HepG2 (cell line): ENCODE results near the gene CACNA1G. TPM values are rescaled to one million over a fixed set of nuclear protein-coding genes. Genes with fewer than 3 reads are reported as not detected.

Experiments
- AFF4 ChIP-seq: sonication (generic); formaldehyde crosslinking; IDR thresholded peaks from 2 replicates; pipeline ENCODE4 v1.4.0; 2020; ENCODE audit warnings: missing genetic modification reagents
- ARHGAP35 ChIP-seq: sonication (generic); formaldehyde crosslinking; IDR thresholded peaks from 2 replicates; pipeline ENCODE4 v1.9.0; 2022; ENCODE audit warnings: mild to moderate bottlenecking, inconsistent platforms, moderate library complexity, missing genetic modification reagents, borderline replicate concordance
- ARID5B ChIP-seq: IDR thresholded peaks from 2 replicates; pipeline ENCODE4 v1.4.0; 2020; ENCODE audit warnings: mild to moderate bottlenecking, missing genetic modification reagents
- CC2D1A ChIP-seq: sonication (generic); formaldehyde crosslinking; IDR thresholded peaks from 2 replicates; pipeline ENCODE4 v1.8.1; 2023; ENCODE audit warnings: mild to moderate bottlenecking, missing genetic modification reagents
- FOXP1 ChIP-seq, 2 experiments: fragments of 450-650 bp in 1 of 2; IDR thresholded peaks; 2 replicates each; pipeline ENCODE4 v1.6.1; 2017 to 2018; ENCODE audit warnings: antibody characterized with exemption in 1 of 2
- NFE2 ChIP-seq: sonication (generic); formaldehyde crosslinking; IDR thresholded peaks from 2 replicates; pipeline ENCODE4 v1.4.0; 2020; ENCODE audit warnings: missing genetic modification reagents
- PBX2 ChIP-seq: IDR thresholded peaks from 2 replicates; pipeline ENCODE4 v1.6.1; 2016; ENCODE audit warnings: control low read depth
- SMAD9 ChIP-seq: sonication (generic); formaldehyde crosslinking; IDR thresholded peaks from 2 replicates; pipeline ENCODE4 v1.5.1; 2020; ENCODE audit warnings: mild to moderate bottlenecking, missing genetic modification reagents
- SRSF4 ChIP-seq: fragments of 200-400 bp; formaldehyde crosslinking; IDR thresholded peaks from one replicate; pipeline ENCODE4 v1.6.1; 2018; ENCODE audit warnings: mild to moderate bottlenecking, low read depth, low read length, moderate library complexity; ENCODE audit not compliant: poor library complexity, severe bottlenecking
- TEAD2 ChIP-seq: sonication (generic); formaldehyde crosslinking; IDR thresholded peaks from 2 replicates; pipeline ENCODE4 v1.9.0; 2021; ENCODE audit warnings: missing genetic modification reagents
- THYN1 ChIP-seq: sonication (generic); formaldehyde crosslinking; IDR thresholded peaks from 2 replicates; pipeline ENCODE4 v1.8.1; 2023; ENCODE audit warnings: low read depth, mild to moderate bottlenecking, moderate library complexity, missing genetic modification reagents, borderline replicate concordance
- TSC22D2 ChIP-seq: sonication (generic); formaldehyde crosslinking; IDR thresholded peaks from 2 replicates; pipeline ENCODE4 v1.5.1; 2020; ENCODE audit warnings: missing genetic modification reagents, mild to moderate bottlenecking, borderline replicate concordance
- YEATS2 ChIP-seq: sonication (generic); formaldehyde crosslinking; IDR thresholded peaks from 2 replicates; pipeline ENCODE4 v1.4.0; 2020; ENCODE audit warnings: missing genetic modification reagents, borderline replicate concordance
- ZBTB8A ChIP-seq: sonication (generic); formaldehyde crosslinking; IDR thresholded peaks from 2 replicates; pipeline ENCODE4 v1.4.0; 2020; ENCODE audit warnings: mild to moderate bottlenecking, low read depth, missing genetic modification reagents, borderline replicate concordance
- ZEB1 ChIP-seq: IDR thresholded peaks from 2 replicates; pipeline ENCODE4 v1.6.1; 2012; ENCODE audit warnings: mild to moderate bottlenecking, low read depth, inconsistent platforms; ENCODE audit not compliant: insufficient replicate concordance
- ZNF225 ChIP-seq: sonication (generic); formaldehyde crosslinking; IDR thresholded peaks from 2 replicates; pipeline ENCODE4 v1.4.0; 2020; ENCODE audit warnings: mild to moderate bottlenecking, missing genetic modification reagents
- ZNF3 ChIP-seq: IDR thresholded peaks from 2 replicates; pipeline ENCODE4 v1.7.0; 2017; ENCODE audit warnings: inconsistent platforms
- ZNF362 ChIP-seq: sonication (generic); formaldehyde crosslinking; IDR thresholded peaks from 2 replicates; pipeline ENCODE4 v1.4.0; 2020; ENCODE audit warnings: missing genetic modification reagents, mild to moderate bottlenecking, borderline replicate concordance
- ZNF44 ChIP-seq: sonication (generic); formaldehyde crosslinking; IDR thresholded peaks from 2 replicates; pipeline ENCODE4 v1.5.1; 2020; ENCODE audit warnings: mild to moderate bottlenecking, missing genetic modification reagents
- ZNF891 ChIP-seq: sonication (generic); formaldehyde crosslinking; IDR thresholded peaks from 2 replicates; pipeline ENCODE4 v1.5.0; 2020; ENCODE audit warnings: mild to moderate bottlenecking, missing genetic modification reagents
- polyA plus RNA-seq, 8 experiments: library from polyadenylated mRNA; depleted of rRNA in 3 of 8; stranded (reverse) in 7 of 8; unstranded in 1 of 8; fragments of >200 nt; fragmentation: Illumina TruSeq in 4 of 8; extraction: Trizol in 4 of 8; gene quantifications; 2 replicates each; pipeline versions ENCODE4 v1.2.1 to v1.2.3, GENCODE V29; 2011 to 2016; ENCODE audit warnings: low read depth in 4 of 8, missing spikeins in 1 of 8, mixed read lengths in 1 of 8; ENCODE audit not compliant: insufficient read depth in 1 of 8
- total RNA-seq, 5 experiments: library from RNA; depleted of rRNA; stranded (reverse); fragments of >200 nt; fragmentation: Illumina TruSeq; extraction: Trizol; gene quantifications; 2 replicates each; pipeline ENCODE4 v1.2.3, GENCODE V29; 2016; ENCODE audit warnings: low read depth in 1 of 5

CACNA1G gene
- total and polyA plus RNA-seq, 2 of the 13 experiments (the other 11 are each of a cell fraction or from before 2014, with no cell fraction given), result 0.02 TPM; not detected in 1

GRCh38 chr17:50638966-50639713 is 78.6 kb downstream of the CACNA1G start (continued):
- TF ChIP-seq PBX2 (CRISPR knock-in tag), result no peak
- TF ChIP-seq TSC22D2 (CRISPR knock-in tag), result no peak
- no peak for TF ChIP-seq ZBTB8A
- peak; percentile 57; the same call in 1 of the 2 replicates for TF ChIP-seq ARID5B
- no peak for TF ChIP-seq ZNF3 (CRISPR knock-in tag)
- TF ChIP-seq TEAD2 (CRISPR knock-in tag), result no peak
- TF ChIP-seq NFE2 (CRISPR knock-in tag), result no peak
- no peak for TF ChIP-seq SRSF4
- TF ChIP-seq SMAD9 (CRISPR knock-in tag), result no peak
- no peak for TF ChIP-seq CC2D1A (CRISPR knock-in tag)
- TF ChIP-seq ZNF362 (CRISPR knock-in tag), result no peak
- no peak for TF ChIP-seq ZNF44 (CRISPR knock-in tag)
- 0 out of 2 replicates have a peak, but pooled peaks have one; percentile 54 for TF ChIP-seq ARHGAP35 (CRISPR knock-in tag)
- TF ChIP-seq FOXP1 (IDR thresholded peaks at IDR 0.05), result no peak
- TF ChIP-seq FOXP1 (CRISPR knock-in tag; IDR thresholded peaks at IDR 0.05), result no peak
- no peak for TF ChIP-seq ZNF891 (CRISPR knock-in tag)
- TF ChIP-seq THYN1 (CRISPR knock-in tag), result no peak
- TF ChIP-seq AFF4 (CRISPR knock-in tag), result no peak
- TF ChIP-seq ZEB1, result no peak
- no peak for TF ChIP-seq YEATS2 (CRISPR knock-in tag)
- no peak for TF ChIP-seq ZNF225
